GM18508 (cell line): ENCODE measurements around the gene IL17REL.

ENCODE experiments used
- ATAC-seq: cut with Tn5 transposase; IDR thresholded peaks from one replicate; pipeline ENCODE4 v1.9.1; 2021; ENCODE audit warnings: moderate number of reproducible peaks; ENCODE audit not compliant: insufficient read depth, unreplicated experiment

IL17REL gene

GRCh38 chr22:50027639-50028537 is 15.3 kb upstream of the IL17REL start:
- ATAC-seq = no peak

GRCh38 chr22:50025993-50026392 is 13.4 kb upstream of the IL17REL start:
- ATAC-seq = no peak

- no peak for ATAC-seq
Measured at GRCh38 chr22:50022171-50022819, 9.7 kb upstream of the IL17REL start.

DNA sequence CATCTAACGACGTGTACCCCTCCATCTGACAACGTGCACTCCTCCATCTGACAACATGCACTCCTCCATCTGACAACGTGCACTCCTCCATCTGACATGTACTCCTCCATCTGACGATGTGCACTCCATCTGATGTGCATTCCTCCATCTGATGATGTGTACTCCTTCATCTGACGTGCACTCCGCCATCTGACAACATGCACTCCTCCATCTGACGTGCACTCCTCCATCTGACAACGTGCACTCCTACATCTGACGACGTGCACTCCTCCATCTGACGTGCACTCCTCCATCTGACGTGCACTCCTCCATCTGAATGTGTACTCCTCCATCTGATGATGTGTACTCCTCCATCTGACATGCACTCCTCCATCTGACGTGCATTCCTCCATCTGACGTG is 8.0 kb upstream of the IL17REL start:
- ATAC-seq = no peak

- no peak for ATAC-seq
Measured at GRCh38 chr22:50019316-50019715, 6.8 kb upstream of the IL17REL start.

DNA sequence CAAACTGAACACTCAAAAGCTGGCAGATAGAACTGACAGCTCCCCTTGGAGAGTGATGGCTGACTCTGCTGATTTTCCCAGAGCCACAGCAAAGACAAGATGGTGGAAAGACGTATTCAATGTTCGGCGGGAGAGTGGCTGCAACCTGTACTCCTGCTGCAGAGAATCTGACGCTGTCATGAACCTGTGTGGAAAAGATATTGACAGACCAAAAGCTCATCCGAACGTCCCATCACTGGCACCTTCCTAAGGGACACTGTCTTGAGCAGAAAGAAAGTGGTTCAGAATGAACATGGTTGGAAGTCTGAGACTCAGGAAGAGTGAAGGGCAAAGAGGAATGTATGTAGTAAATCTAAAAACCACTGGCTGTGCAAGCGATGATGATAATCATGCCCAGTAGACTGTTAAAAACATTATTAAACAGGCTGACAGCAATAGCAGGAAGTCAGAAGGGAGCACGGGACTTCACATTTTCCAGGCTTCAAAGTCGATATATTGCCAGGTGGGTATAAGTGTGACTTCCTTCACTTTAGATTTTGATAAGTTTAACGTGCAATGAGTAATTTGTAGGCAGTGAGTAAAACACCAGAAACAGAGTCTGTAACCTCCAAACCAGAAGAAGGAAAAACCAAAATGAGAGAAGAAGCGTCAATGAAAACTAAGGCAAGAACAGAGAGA is 6.2 kb upstream of the IL17REL start:
- ATAC-seq = no peak

DNA sequence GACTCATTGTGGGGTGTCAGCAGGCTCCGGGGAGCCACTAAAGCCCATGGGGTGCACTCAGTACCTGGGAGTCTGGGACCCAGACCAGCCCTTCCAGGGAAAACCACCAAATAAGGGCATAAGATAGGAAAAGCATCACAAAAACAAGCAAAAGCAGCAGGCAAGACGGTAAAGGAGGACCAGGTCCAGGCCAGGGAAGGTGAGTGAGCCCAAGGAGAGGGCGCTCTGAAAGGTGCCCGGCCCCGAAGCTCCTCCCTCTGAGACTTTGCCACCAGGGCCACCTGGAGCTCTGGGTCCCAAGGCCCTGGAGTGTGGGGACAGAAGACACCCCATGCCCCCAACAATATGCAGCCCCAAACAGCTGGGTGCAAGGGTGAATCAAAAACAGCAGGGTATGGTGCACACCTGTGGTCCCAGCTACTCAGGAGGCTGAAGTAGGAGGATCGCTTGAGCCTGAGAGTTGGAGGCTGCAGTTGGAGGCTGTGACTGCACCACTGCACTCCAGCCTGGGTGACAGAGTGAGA is 5.2 kb upstream of the IL17REL start:
- ATAC-seq = no peak

GRCh38 chr22:50016988-50017700 is 4.6 kb upstream of the IL17REL start:
- no peak for ATAC-seq

- no peak for ATAC-seq
Measured at GRCh38 chr22:50016308-50016987, 3.9 kb upstream of the IL17REL start.

GRCh38 chr22:50015451-50016307 is 3.1 kb upstream of the IL17REL start:
- no peak for ATAC-seq

DNA sequence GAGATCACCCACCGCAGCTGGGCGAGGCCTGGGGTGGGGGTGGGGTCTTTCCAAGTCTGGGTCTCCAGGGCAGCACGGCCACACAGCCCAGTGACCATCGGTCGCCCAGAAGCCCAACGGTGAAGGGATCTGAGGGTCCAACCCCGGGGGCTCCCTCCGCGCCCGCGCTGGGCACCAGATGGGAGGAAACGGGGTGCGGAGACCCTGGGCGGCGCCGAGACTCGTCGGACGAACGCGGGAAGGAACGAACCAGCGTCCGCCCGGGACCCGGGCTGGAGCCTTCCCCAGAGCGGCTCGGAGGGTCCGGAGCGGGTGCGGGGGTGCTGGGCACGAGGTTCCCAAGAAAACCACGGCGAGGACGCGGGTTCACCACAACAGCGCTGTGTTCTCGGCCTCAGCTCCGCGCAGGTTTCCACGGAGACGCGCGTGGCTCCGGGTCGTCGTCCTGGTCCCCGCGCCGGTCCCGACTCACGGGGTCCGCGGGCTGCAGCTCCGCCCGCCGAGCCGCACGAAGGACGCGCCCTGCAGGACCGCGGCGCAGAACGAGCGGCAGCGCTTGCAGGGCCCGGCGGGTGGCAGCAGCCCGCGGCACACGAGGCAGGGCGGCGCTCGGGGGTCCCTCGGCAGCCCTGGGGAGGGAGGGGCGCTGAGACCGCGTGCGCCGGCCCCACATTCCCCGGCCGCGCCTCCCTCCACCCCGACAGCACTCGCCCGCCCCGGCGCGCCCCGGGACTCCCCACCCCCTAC is 2.3 kb upstream of the IL17REL start:
- ATAC-seq = no peak

- no peak for ATAC-seq
Measured at GRCh38 chr22:50014053-50014501, 1.5 kb upstream of the IL17REL start.

GRCh38 chr22:50011447-50012210 is 936 bp downstream of the IL17REL start:
- no peak for ATAC-seq

DNA sequence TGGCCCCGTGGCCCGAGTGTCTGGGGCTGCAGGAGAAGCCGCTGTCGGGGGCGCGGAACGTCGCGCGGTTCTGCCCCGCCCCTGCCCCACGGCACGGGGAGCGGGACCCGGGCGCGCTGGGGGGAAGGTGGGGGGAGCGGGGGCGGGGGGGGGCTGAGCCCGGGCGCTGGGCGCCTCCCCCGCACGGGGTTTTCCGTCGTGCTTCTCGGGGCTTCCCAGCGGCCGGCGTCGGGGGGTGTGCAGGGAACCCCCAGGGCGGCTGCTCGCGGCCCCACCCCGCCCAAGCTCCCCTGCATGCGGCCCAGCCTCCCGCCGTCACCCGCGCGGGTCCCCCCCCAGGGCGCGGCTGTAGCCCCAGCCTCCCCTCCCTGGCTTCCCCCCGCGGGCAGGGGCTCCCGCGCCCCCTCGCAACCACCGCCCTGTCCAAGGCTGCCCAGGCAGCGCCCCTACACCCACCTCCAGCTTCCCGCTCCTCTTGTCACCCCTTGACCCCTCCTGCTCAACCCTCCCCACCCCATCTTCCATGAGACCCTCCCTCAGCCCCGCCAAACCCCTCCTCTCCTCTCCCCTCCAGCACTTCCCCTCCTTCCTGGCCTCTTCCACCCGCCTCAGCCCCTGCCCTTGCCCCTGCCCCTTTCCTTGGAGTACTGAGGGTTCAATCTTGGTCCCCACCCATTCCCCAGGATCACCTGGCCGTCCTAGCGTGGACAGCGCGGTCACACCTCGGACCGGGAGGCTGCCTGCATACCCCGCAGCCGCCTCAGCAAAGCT is 1.7 kb downstream of the IL17REL start:
- ATAC-seq = no peak

- no peak for ATAC-seq
Measured at GRCh38 chr22:50009765-50010675, 2.5 kb downstream of the IL17REL start.

- no peak for ATAC-seq
Measured at GRCh38 chr22:50009251-50009650, 3.3 kb downstream of the IL17REL start.
